GM20000 (cell line): ENCODE data around the gene SUPT4H1.
"Not testable (repeated sequence)": the region's sequence is repeated elsewhere in the genome, so short reads cannot be mapped to it uniquely, and the experiment has no call there.

Experiments
- DNase-seq: peaks from one replicate; pipeline ENCODE4 v3.0.0; 2012; ENCODE audit warnings: low spot score
- CTCF ChIP-seq: IDR thresholded peaks from 2 replicates; pipeline ENCODE4 v1.5.1; 2012; ENCODE audit warnings: mild to moderate bottlenecking, control low read depth; ENCODE audit errors: extremely low read depth, missing control alignments

The SUPT4H1 gene

DNA sequence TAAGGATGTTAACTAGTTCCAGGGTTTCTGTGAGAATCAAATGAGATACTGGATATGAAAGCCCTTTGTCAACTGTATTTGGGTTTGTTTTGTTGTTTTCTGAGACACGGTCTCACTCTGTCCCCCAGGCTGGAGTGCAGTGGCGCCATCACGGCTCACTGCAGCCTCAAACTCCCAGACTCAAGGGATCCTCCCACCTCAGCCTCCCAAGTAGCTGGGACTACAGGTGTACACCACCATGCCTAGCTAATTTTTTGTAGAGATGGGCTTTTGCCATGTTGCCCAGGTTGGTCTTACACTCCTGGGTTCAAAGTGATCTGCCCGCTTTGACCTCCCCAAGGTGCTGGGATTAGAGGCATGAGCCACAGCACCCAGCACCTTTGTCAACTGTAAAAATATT lies 8.9 kb downstream of the SUPT4H1 start:
- DNase-seq, result no peak
- no peak for TF ChIP-seq CTCF

DNA sequence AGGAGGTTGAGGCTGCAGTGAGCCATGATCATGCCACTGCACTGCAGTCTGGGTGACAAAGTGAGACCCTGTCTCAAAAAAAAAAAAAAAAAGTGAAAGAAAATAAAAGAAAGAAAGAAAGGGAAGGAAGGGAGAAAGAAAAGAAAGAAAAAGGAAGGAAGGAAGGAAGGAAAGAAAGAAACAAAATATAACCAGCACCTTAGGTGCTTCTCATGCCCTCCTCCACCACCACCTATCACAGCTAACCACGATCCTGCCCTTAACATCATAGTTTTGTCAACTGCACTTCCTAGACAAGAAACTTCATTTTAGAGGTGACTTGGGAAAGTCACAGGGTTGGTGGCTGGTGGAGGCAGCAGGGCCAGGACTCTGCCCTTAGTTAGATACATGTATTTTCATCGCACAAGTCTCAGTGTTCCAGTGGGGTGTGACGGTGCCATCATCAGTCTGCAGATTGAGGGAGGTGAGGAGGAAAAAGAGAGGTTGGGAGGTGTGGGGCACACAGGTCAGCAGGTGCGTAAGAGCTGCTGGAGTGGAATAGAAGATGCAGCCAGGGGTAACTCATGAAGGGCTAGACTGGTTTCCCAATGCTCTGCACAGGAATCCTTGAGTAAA lies 10.0 kb downstream of the SUPT4H1 start:
- TF ChIP-seq CTCF, result no peak
- DNase-seq, result no peak

GRCh38 chr17:58341136-58341860 lies 10.7 kb downstream of the SUPT4H1 start:
- not testable (repeated sequence) for DNase-seq

DNA sequence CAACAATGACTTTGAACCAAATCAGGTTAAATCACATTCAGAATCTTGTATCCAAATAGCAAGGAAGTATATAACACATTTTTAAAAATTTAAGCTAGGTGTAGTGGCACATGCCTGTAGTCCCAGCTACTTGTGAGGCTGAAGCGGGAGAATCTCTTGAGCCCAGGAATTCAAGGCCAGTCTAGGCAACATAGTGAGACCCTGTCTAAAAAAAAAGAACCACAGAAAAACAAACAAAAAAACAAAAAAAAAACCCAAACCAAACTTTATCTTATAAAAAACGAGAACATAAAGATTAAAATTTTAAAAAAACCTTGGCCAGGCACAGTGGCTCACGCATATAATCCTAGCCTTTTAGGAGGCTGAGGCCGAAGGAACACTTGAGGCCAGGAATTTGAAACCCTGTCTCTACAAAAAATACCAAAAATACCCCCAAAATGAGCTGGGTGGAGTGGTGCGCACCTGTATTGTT lies 11.6 kb downstream of the SUPT4H1 start:
- TF ChIP-seq CTCF, result no peak
- DNase-seq, result no peak

DNA sequence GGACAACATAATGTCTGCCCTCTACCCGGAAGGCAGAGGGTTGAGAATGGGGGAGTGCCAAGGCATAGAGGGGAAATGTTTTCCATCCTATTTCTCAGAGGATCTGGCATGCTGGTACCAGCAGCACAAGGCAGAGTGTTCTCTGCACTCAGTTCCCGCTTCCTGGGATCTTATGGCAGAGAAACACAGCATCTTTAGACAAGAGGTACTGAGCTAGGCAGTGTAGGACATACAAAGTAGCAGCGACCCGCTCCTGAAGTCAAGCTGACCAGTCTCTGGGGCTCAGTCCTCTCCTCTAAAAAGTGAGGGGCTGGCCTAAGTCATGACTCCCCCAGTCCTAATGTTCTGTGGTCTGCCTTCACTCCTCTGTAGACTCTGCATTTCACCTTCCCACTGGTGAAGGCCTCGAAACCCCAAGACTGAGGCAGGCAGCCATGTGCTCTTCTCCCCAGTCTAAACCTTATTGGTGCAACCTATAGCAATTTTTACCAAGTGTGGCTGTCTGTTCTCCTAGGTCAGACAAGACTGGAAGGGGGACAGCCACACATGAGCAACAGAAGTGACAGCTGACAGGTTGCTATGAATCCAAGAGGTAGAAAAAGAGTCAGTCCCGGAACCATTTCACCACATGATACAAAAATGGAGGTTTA lies 12.1 kb downstream of the SUPT4H1 start:
- no peak for DNase-seq
- no peak for TF ChIP-seq CTCF

- no peak for TF ChIP-seq CTCF
- DNase-seq, result peak; percentile 58
Observed at GRCh38 chr17:58338841-58339754, 12.9 kb downstream of the SUPT4H1 start.

- no peak for TF ChIP-seq CTCF
- DNase-seq, result no peak
Observed at GRCh38 chr17:58338454-58338840, 13.6 kb downstream of the SUPT4H1 start.
